Raji (cell line): Measurements from ENCODE around the gene PCDHGA11.
"Not testable (repeated sequence)": the region's sequence is repeated elsewhere in the genome, so short reads cannot be mapped to it uniquely, and the experiment has no call there.

Experiments used
- POLR2A ChIP-seq: IDR thresholded peaks from 2 replicates; pipeline ENCODE4 v1.6.1; 2011; ENCODE audit warnings: low read depth, low read length, control low read depth; ENCODE audit not compliant: insufficient read depth

The PCDHGA11 gene

GRCh38 chr5:141393267-141393666 lies 27.6 kb upstream of the PCDHGA11 start:
- no peak for TF ChIP-seq POLR2A

- not testable (repeated sequence) for TF ChIP-seq POLR2A
These were observed 22.9 kb upstream of the PCDHGA11 start, which contains the start of gene PCDHGB5 for GRCh38 chr5:141397756-141398551. Gene PCDHGB5 (plus strand): TSS chr5:141397947. CDS start chr5:141398128, 181 bp downstream.

- TF ChIP-seq POLR2A, result no peak
These were observed 22.2 kb upstream of the PCDHGA11 start for GRCh38 chr5:141398608-141399007.

- TF ChIP-seq POLR2A, result no peak
These were observed 21.1 kb upstream of the PCDHGA11 start for GRCh38 chr5:141399555-141400258.

GRCh38 chr5:141402553-141403243 lies 18.2 kb upstream of the PCDHGA11 start, which contains the start of gene PCDHGA9:
Gene PCDHGA9 (plus strand): TSS chr5:141402778. CDS start chr5:141402953, 175 bp downstream.
- no peak for TF ChIP-seq POLR2A

- TF ChIP-seq POLR2A, result no peak
These were observed 17.5 kb upstream of the PCDHGA11 start for GRCh38 chr5:141403387-141403786.

- TF ChIP-seq POLR2A, result not testable (repeated sequence)
These were observed 12.9 kb upstream of the PCDHGA11 start, which contains the start of gene PCDHGB6 for GRCh38 chr5:141407790-141408505. Gene PCDHGB6 (plus strand): TSS chr5:141408021. CDS start chr5:141408203, 182 bp downstream.

- TF ChIP-seq POLR2A, result no peak
These were observed 11.1 kb upstream of the PCDHGA11 start for GRCh38 chr5:141409598-141410306.

GRCh38 chr5:141411575-141411974 lies 9.3 kb upstream of the PCDHGA11 start:
- TF ChIP-seq POLR2A, result no peak

- TF ChIP-seq POLR2A, result no peak
These were observed 7.9 kb upstream of the PCDHGA11 start, which contains the start of gene PCDHGA10 for GRCh38 chr5:141412854-141413539. Gene PCDHGA10 (plus strand): TSS chr5:141412987. CDS start chr5:141413176, 189 bp downstream.

- TF ChIP-seq POLR2A, result no peak
These were observed 7.2 kb upstream of the PCDHGA11 start for GRCh38 chr5:141413540-141414069.

- not testable (repeated sequence) for TF ChIP-seq POLR2A
These were observed 3.2 kb upstream of the PCDHGA11 start, which contains the start of gene PCDHGB7 for GRCh38 chr5:141417494-141418172. Gene PCDHGB7 (plus strand): TSS chr5:141417677. CDS start chr5:141417860, 183 bp downstream.
